Activated CD8-positive, alpha-beta T cell treated with anti-CD3 and anti-CD28 coated beads for 36 hours (primary cell): ENCODE data around the gene NDUFV1. TPM values are rescaled to one million over a fixed set of nuclear protein-coding genes. Genes with fewer than 3 reads are reported as not detected.

Source experiments
- ATAC-seq: fragments of 200-7000 bp; cut with Tn5 transposase; one replicate; pipeline ENCODE4 v1.10.0; 2021; ENCODE audit warnings: mild to moderate bottlenecking, moderate library complexity
- CTCF ChIA-PET: fragments of 350-600 bp; sonication (Branson Sonifier 250); formaldehyde crosslinking; loops from one replicate; lab custom pipeline; 2021; ENCODE audit warnings: antibody characterized with exemption; lab: Charles Lee
- POLR2A ChIA-PET: fragments of 350-600 bp; sonication (Branson Sonifier 250); formaldehyde crosslinking; loops from one replicate; lab custom pipeline; 2021; ENCODE audit warnings: antibody characterized with exemption; lab: Charles Lee
- DNase-seq: peaks from one replicate; pipeline ENCODE4 v3.0.0-alpha.2; 2020
- H3K27ac Mint-ChIP-seq: one replicate; pipeline ENCODE4 v1.8.0; 2021; ENCODE audit warnings: mild to moderate bottlenecking, mixed read lengths
- H3K27me3 Mint-ChIP-seq: one replicate; pipeline ENCODE4 v1.8.0; 2021; ENCODE audit warnings: mixed read lengths
- H3K36me3 Mint-ChIP-seq: one replicate; pipeline ENCODE4 v1.8.0; 2021; ENCODE audit warnings: low read depth, mixed read lengths
- H3K4me1 Mint-ChIP-seq: one replicate; pipeline ENCODE4 v1.8.0; 2021; ENCODE audit warnings: low read depth, mixed read lengths
- H3K4me3 Mint-ChIP-seq: one replicate; pipeline ENCODE4 v1.8.0; 2021; ENCODE audit warnings: mild to moderate bottlenecking, moderate library complexity, mixed read lengths
- H3K9me3 Mint-ChIP-seq: one replicate; pipeline ENCODE4 v1.8.0; 2021; ENCODE audit warnings: mixed read lengths
- intact Hi-C: fragments of 100-400 bp; cut with micrococcal nuclease; formaldehyde crosslinking; loops from one replicate; pipeline ENCODE4 v1.10.0; 2022
- total RNA-seq, 2 experiments: library from RNA; stranded (reverse); gene quantifications; one replicate each; pipeline ENCODE4 v1.2.3, GENCODE V29; 2021
- TF ChIP-seq, protein P1 (sequence below): fragments of 200-600 bp; IDR thresholded peaks from one replicate; pipeline ENCODE4 v1.8.0; 2022; ENCODE audit warnings: antibody characterized with exemption, mild to moderate bottlenecking

The NDUFV1 gene
- total RNA-seq, 2 experiments from 2014 or later: 315 to 317 TPM

DNA sequence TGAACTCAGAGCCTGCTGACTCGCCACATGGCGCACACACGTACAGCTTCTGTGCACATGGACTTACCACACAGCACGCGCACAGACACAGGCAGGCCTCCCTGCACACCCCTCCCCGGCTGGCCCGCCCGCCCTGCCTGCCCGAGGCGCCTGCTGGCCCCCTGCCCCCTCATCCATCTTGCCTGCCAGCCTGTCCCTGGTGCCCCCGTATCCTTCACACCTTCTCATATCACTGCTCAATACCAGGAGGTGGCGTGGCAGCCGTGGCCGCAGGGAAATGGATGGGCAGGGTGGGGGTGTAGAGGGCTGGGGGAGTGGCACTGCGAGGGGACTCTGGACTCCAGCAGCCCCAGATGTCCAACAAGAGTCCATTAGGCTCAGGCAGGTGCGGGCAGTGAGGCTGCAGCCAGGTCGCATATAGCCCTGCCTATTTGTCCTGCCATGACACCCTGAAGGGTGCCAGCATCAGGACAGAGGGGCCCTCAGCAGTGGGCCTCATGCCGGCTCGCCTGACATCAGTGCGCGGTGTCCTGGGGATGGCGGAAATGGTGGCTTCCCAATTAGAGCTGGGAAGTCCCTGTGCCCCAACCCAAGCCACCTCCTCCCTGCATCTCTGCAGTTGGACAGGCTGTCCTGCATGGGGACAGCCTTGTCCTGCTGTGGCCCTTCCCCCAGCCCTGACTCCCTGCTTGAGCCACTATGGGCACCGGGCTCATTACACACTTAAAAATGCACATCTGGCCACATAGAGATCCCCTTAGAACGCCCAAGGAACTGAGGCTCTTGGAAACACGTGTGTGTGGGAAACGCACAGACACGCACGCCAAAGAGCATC, 34.8 kb downstream of the NDUFV1 start:
- ChIA-PET CTCF (no interaction called here), POLR2A (no interaction called here)
- TF ChIP-seq, protein P1, sequence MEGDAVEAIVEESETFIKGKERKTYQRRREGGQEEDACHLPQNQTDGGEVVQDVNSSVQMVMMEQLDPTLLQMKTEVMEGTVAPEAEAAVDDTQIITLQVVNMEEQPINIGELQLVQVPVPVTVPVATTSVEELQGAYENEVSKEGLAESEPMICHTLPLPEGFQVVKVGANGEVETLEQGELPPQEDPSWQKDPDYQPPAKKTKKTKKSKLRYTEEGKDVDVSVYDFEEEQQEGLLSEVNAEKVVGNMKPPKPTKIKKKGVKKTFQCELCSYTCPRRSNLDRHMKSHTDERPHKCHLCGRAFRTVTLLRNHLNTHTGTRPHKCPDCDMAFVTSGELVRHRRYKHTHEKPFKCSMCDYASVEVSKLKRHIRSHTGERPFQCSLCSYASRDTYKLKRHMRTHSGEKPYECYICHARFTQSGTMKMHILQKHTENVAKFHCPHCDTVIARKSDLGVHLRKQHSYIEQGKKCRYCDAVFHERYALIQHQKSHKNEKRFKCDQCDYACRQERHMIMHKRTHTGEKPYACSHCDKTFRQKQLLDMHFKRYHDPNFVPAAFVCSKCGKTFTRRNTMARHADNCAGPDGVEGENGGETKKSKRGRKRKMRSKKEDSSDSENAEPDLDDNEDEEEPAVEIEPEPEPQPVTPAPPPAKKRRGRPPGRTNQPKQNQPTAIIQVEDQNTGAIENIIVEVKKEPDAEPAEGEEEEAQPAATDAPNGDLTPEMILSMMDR: no peak
- Mint-ChIP-seq H3K4me1 (peaks cover 13% of the 10 kb centered on the region), H3K27ac (no peak overlapping the region), H3K27me3 (no peaks in the 10 kb centered on the region), H3K9me3 (peaks cover 2% of the 10 kb centered on the region), H3K4me3 (no peak overlapping the region), H3K36me3 (no peaks in the 10 kb centered on the region)
- ATAC-seq: no peak
- no peak for DNase-seq
- intact Hi-C loops: no loop called here

DNA sequence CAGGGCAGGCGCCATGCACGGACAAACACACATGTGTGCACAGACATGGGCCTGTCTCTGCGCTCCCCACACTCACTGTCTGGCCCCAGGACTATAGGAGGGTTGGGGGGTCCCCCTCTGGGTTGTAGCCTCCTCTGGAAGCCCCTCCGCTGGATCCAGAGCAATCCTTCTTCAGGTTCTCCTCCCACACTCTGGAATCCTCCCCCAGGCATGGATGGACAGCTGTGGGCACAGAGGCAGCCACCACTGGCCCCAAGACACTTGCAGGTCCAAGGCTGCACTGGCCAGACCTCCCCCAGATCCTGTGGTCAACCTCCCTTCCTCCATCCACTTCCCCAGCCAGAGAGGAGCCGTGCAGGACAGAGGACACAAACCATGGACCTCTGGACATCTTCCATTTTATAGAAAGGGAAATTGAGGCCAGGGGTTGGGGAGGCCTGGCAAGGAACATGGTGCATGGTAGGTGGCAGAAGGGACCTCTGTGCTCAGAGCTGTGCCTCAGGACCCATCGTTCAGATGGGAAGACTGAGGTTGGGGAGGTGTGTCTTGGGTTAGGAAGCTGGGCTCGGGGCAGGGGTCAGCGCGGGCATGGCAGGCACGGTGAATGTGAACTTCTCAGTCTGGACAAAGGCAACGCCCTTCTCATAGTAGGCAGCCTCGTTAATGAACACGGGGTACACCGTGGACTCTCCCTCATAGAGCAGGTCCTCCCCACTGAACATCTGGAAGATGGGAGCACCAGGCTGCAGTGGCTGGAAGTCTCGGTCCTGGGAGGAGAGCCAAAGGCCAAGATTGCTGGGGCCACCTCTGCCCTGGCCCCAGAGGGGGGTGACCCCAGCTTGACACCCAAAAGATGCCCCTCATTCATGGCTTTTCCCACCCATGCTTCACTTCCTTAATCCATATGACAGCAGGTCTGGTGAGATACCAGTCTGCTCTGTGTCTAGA, 35.7 kb downstream of the NDUFV1 start:
- H3K9me3 Mint-ChIP-seq: peaks cover 2% of the 10 kb centered on the region
- intact Hi-C loops: no loop called here
- DNase-seq (no peak), ATAC-seq (no peak)
- ChIA-PET CTCF (interaction anchor here (1.1 to 11.8 kb wide), 2 partner anchors 9 to 12 kb away, joined by 3 to 127 read pairs; partner anchors contain the start of gene NUDT8), POLR2A (no interaction called here)
- TF ChIP-seq, protein P1: no peak
- H3K27me3 Mint-ChIP-seq: no peaks in the 10 kb centered on the region
- H3K4me1 Mint-ChIP-seq: peaks cover 22% of the 10 kb centered on the region
- no peaks in the 10 kb centered on the region for H3K36me3 Mint-ChIP-seq
- H3K27ac Mint-ChIP-seq: no peak overlapping the region
- no peak overlapping the region for H3K4me3 Mint-ChIP-seq

DNA sequence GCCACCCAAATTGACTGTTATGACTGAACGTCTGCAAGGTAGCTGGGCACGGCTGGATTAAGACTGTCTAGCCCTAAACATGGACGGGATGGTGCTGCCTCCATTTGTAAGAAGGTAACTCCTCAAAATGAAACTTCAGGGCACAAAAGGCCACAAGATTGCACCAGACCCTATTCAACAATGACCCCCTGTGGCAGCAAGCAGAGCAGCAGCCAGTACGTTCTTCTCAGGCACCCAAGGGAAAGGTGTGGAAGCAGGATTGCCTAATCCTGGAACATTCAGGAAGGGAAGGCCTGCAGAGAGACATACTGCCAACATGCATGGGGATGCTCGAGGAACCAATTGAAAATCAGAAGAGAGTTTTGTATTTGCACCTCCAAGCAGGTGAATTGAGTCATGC, 37.3 kb downstream of the NDUFV1 start:
- Mint-ChIP-seq H3K9me3 (peaks cover 2% of the 10 kb centered on the region), H3K27me3 (no peaks in the 10 kb centered on the region), H3K4me3 (no peak overlapping the region), H3K27ac (no peak overlapping the region), H3K36me3 (no peaks in the 10 kb centered on the region), H3K4me1 (peaks cover 36% of the 10 kb centered on the region)
- ChIA-PET POLR2A (interaction anchor here (1.4 kb wide), 1 partner anchor 12 kb away, joined by 3 read pairs; no protein-coding TSS in a partner anchor), CTCF (interaction anchor here (0.6 to 11.8 kb wide), 2 partner anchors 14 to 550 kb away, joined by 3 to 127 read pairs; partner anchors contain the start of gene NUDT8)
- ATAC-seq: no peak
- intact Hi-C loops: no loop called here
- TF ChIP-seq, protein P1: peak; percentile 46
- DNase-seq: no peak

DNA sequence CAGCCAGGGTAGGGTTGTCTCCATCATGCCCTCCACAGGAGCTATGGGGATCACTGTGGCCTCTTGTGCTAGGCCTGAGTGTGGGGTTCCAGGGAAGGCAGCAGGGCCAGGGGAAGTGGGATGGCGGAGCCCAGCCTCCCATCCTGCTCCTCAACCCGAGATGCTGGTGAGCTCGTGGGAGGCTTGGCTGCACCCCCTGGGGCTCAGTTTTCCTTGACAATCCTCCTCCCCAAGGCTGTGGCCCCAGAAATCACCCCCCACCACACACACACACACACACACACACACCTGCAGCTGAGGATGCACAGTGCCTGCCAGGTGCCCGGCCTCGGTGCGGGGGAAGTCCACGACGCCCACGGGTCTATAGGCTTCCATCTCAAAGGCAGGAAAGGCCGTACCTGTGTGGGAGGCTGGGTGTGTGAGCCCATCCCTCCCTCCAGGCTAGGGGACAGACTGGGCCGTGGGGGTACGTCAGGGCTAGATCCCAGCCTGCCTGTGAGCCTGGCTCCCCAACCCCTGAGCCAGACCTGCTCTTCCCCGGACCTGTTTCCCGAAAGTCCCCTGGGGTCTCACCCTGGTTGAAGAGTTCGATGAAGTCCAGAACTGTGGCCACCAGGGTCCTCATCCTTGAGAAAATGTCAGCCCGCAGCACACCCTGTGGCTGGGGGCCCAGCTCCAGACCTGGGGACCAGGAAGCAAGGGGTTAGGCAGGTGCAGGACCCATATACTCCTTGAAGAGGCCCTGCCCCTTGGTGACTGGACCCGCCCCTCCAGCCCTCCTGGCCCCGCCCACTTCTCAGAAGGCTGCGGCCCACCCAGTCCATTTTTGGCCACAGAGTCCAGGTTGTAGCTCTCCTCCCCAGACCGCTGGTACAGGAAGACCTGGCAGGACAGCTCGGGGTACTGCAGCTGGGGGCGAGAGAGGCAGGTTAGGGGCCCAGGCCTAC, 38.0 kb downstream of the NDUFV1 start:
- intact Hi-C loops: no loop called here
- no peaks in the 10 kb centered on the region for H3K27me3 Mint-ChIP-seq
- H3K4me1 Mint-ChIP-seq: peaks cover 43% of the 10 kb centered on the region
- DNase-seq (peak; percentile 39), ATAC-seq (no peak)
- H3K27ac Mint-ChIP-seq: no peak overlapping the region
- no peak overlapping the region for H3K4me3 Mint-ChIP-seq
- H3K9me3 Mint-ChIP-seq: peaks cover 2% of the 10 kb centered on the region
- TF ChIP-seq, protein P1: no peak
- ChIA-PET POLR2A (interaction anchor here (1.3 to 1.4 kb wide), 2 partner anchors 13 to 15 kb away, joined by 3 to 6 read pairs; partner anchors contain the start of gene NUDT8), CTCF (interaction anchor here (0.6 to 11.8 kb wide), 5 partner anchors 14 to 549 kb away, joined by 3 to 127 read pairs (median 3); partner anchors contain the start of gene NUDT8)
- no peaks in the 10 kb centered on the region for H3K36me3 Mint-ChIP-seq
